Uterus (tissue), 2 donors: ENCODE results near the gene SCTR.

ENCODE experiments used
- POLR2A ChIP-seq, 2 donors: fragments of 450-650 bp; IDR thresholded peaks; one replicate each; pipeline ENCODE4 v1.6.1; 2016; ENCODE audit warnings: antibody characterized with exemption in 2 of 2, mild to moderate bottlenecking in 1 of 2, moderate library complexity in 1 of 2
- TF ChIP-seq, protein P1 (sequence below), 4 experiments: fragments of 200-600 bp in 2 of 4; fragments of 450-650 bp in 2 of 4; sonication (generic) in 2 of 4; IDR thresholded peaks; one replicate each; pipeline ENCODE4 v1.5.1; 2016 to 2019; ENCODE audit warnings: antibody characterized with exemption in 4 of 4, mild to moderate bottlenecking in 2 of 4, moderate library complexity in 1 of 4

DNA sequence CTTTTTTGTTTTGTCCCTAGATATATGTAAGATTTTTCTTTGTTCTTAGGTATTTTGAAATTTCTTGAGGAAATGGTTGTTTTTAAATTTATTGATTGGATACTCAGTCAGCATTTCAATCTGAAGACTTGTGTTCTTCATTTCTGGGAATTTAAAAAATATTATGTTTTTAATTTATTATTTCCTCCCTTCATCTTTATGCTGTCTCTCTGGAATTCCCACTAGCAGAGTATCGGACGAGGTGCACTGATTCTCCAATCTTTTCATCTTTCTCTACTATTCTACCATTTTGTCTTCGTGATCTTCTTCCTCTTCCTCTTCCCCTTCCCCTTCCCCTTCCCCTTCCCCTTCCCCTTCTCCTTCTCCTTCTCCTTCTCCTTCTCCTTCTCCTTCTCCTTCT lies 12.3 kb downstream of the SCTR start:
- TF ChIP-seq, protein P1, sequence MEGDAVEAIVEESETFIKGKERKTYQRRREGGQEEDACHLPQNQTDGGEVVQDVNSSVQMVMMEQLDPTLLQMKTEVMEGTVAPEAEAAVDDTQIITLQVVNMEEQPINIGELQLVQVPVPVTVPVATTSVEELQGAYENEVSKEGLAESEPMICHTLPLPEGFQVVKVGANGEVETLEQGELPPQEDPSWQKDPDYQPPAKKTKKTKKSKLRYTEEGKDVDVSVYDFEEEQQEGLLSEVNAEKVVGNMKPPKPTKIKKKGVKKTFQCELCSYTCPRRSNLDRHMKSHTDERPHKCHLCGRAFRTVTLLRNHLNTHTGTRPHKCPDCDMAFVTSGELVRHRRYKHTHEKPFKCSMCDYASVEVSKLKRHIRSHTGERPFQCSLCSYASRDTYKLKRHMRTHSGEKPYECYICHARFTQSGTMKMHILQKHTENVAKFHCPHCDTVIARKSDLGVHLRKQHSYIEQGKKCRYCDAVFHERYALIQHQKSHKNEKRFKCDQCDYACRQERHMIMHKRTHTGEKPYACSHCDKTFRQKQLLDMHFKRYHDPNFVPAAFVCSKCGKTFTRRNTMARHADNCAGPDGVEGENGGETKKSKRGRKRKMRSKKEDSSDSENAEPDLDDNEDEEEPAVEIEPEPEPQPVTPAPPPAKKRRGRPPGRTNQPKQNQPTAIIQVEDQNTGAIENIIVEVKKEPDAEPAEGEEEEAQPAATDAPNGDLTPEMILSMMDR (IDR thresholded peaks at IDR 0.05), result no peak
- TF ChIP-seq POLR2A (IDR thresholded peaks at IDR 0.05), result no peak
